Posterior cingulate gyrus (tissue), 11 donors: ENCODE results near the gene KL.

Experiments
- DNase-seq, 10 donors: peaks; one replicate each; pipeline versions ENCODE4 v3.0.0 to v3.0.0-alpha.2; 2020 to 2021; ENCODE audit warnings: mixed read lengths in 3 of 10
- intact Hi-C: fragments of 100-400 bp; cut with DNase I; formaldehyde crosslinking; loops from one replicate; pipeline ENCODE4 v1.15.1; 2023

The KL gene

DNA sequence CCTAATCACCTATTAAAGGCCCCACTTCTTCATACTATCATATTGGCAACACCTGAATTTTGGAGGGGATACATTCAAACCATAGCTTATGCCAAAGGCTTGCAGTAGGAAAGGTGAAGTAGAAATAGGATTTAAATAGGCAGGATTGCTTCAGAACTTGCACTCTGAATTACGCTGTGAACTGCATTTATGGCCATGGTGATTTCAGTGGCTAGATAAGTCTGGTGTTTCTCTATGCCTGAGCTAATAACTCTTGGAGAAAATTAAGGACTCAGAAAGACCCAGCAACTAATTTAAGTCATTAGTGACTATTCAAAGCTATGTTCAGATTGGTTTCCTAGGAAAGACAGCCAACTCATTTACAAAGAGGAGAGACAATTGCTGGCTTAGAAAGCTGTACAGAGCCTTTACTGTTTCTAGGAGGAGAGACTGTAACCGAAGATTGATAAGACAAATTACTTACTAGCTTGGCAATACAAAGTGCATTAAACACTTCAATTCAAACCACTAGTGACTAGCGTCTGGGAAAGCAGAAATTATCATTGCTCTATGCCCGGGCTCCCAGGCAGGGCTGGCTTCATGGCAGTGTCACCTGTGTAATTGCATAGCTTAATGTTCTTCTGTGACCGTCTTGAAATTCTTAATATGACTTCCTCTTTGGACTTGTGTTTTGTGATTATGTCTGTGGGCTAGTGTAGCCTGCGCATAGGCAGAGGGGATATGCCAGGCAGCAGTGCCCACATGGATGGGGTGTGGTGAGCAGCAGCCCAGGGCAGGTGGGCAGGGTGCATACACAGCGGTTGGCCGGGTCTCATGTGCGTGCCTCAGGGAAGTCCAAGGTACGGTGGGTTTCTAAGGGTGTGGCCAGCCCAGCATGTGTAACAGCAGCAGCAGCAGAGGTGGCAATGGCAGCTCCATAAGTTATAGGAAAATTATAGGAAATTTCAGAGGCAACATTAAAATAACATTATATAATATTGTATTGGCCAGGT lies 60.1 kb downstream of the KL start:
- no peak for DNase-seq
- intact Hi-C loops, result no loop called here

DNA sequence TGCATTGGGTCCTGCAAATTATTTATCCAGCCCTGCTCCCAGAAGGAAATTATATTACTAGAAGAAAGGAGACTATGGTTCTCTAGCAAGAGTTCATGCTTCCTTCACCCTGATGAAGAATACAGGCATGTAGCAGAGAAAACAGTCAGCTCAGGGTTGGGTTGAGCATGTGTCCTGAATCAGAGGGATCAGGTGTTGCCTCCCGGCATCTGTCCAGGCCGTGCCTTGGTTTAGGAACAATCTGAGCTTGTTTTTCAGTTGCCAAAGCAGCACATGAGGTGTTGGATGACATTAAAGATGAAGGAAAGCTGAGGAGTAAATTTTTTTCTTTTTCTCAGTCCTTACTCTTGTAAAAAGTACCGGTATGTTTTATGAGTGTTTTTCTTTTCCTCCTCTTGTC lies 62.0 kb downstream of the KL start:
- intact Hi-C loops, result no loop called here
- DNase-seq, result no peak

GRCh38 chr13:33079960-33080359 lies 63.7 kb downstream of the KL start:
- no peak for DNase-seq
- intact Hi-C loops, result no loop called here

DNA sequence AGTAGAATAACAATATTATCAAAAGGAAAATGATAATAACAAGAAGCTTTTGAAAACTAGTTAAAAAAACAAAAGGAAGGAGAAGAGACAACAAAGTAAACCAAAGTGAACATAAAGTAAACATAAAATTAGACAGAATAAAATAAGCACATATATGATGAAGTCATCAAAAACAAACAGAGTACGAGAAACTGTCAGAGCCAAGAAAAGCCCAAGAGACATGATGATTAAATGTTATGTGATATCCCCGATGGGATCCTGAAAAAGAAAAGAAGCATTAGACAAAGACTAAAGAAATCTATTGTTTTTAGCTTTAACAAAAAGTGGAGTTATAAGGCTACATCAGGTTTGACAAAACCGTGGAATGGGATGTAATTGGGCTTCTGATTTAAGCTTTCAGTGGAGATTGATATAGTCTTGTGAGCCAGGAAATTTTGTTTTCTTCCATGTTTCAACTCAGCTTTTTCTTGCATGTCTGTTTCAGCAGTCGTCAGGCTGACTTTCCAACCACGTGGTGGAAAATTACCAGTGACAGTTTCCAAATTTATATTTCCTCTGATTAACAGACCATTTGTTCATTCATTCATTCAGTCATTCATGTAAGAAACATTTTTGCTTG lies 64.9 kb downstream of the KL start:
- intact Hi-C loops, result no loop called here
- DNase-seq, result no peak

- intact Hi-C loops, result no loop called here
- no peak for DNase-seq
Measured at GRCh38 chr13:33081666-33082065, 65.4 kb downstream of the KL start.

DNA sequence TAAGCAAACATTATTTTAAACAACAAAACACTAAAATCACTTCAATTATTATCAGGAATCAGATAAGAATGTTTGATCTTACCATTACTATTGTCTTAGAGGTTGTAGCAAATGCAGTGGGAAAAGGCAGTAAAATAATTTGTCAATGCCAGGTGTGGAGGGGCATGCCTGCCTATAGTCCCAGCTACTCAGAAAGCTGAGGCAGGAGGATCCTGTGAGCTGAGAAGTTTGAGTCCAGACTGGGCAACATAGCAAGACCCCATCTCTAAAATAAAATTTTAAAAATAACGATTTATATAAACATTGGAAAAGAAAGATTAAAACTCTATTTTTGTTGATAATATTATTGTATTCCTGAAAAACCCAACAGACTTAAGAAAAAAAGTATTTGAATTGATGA lies 66.8 kb downstream of the KL start:
- intact Hi-C loops, result no loop called here

GRCh38 chr13:33087091-33087490 lies 70.9 kb downstream of the KL start:
- intact Hi-C loops, result no loop called here
- peak in 1 of 10 donors; percentile 40 for DNase-seq

More for the DNA sequence above, 66.8 kb downstream of the KL start:
- DNase-seq, result no peak

DNA sequence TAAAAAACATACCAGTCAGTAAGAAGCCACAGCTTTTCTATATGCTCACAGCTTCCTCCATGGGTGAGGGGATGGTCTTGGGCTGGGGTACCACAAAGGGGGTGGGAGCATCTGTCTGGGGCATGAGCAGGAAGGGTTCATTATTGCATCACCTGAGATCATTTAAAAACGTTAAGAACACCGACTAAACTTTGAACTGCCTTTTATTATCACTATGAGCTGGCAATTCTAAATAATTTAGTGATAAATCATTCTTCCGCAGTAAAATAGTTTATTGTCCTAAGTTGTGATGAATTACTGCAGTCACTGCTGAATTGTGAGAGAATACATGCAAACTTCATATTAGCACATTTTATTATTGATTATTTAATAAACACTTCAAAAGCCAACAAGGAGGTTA lies 71.6 kb downstream of the KL start:
- no peak for DNase-seq
- intact Hi-C loops, result no loop called here

- intact Hi-C loops, result no loop called here
- DNase-seq, result peak in 1 of 10 donors; percentile 57
Measured at GRCh38 chr13:33089311-33089710, 73.1 kb downstream of the KL start.

GRCh38 chr13:33090755-33091414 lies 74.7 kb downstream of the KL start:
- intact Hi-C loops, result no loop called here
- no peak for DNase-seq

GRCh38 chr13:33091415-33091774 lies 75.2 kb downstream of the KL start:
- DNase-seq, result no peak

GRCh38 chr13:33092073-33092987 lies 76.1 kb downstream of the KL start:
- intact Hi-C loops, result no loop called here
- peak in 1 of 10 donors; percentile 27 for DNase-seq

More at GRCh38 chr13:33091415-33091774, 75.2 kb downstream of the KL start:
- intact Hi-C loops, result no loop called here

- DNase-seq, result no peak
Measured at GRCh38 chr13:33096886-33097605, 80.8 kb downstream of the KL start.

GRCh38 chr13:33099860-33100259 lies 83.6 kb downstream of the KL start:
- peak in 1 of 10 donors; percentile 48 for DNase-seq
- intact Hi-C loops, result no loop called here

More at GRCh38 chr13:33096886-33097605, 80.8 kb downstream of the KL start:
- intact Hi-C loops, result no loop called here

GRCh38 chr13:33100886-33101285 lies 84.7 kb downstream of the KL start:
- DNase-seq, result no peak
- intact Hi-C loops, result no loop called here

DNA sequence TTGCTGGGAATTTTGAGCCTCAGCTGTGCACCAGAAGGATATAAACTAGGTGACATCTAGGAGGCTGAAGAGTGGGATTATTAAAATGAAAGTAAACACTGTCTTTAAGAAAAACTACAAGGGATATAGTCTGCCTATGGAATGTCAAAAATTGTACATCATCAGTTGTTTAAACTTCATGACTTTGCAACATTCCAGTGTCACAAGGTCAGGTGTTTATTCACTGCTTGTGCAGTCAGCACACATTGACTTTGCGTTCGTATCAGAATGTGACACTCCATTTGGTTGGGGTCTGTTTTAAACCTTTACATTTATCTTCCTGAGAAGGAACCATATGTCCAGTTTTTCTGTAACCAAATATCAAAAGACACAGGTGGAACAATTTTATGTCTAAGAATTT lies 85.6 kb downstream of the KL start:
- no peak for DNase-seq
- intact Hi-C loops, result no loop called here

DNA sequence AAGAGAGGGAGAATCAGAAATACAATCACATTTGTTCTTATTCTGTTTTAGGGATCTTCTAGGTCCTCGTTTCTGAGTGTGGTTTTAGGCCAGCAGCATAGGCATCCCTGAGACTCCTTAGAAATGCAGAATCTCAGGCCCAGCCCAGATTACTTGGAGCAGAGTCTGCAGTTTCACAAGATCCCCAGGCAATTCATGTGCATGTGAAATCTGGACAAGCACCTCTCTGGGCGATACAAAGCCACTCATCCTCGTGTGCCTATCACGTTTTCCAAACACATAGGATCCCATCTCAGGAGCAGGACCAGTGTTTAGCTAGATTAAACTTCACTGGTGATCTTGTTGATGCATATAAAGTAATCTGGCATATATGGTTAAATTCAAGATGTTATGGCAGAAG lies 87.2 kb downstream of the KL start:
- DNase-seq, result no peak
- intact Hi-C loops, result no loop called here

DNA sequence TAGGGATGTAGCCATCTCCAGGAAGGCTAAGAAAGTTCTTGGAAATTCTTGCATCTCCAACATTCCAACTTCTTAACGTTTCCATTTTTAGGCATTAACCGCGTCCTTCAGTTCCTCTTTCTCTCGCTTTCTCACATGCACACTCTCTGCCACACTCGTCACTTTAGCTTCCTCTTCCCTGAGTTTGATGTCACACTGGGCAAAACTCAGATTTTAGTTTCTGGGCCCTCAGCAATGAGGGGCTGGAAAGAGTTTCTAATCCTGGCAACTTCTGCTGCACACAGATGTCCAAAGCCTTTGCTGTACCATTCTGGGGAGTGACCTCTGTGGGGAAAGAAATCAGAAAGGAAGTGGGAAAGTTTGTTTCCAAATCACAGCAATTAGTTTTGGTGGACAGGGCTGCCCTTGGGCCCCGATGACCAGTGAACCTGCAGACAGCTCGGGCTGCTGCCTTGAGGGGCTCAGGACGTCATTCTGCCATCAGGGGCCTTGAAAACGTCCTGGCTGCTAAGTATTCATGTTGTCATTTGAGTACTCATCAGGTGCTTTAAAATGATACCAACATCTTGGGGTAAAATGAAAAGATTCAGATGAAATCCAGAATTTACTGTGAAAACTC lies 89.3 kb downstream of the KL start:
- intact Hi-C loops, result no loop called here
- peak in 1 of 10 donors; percentile 51 for DNase-seq
